G401.6 (cell line): ENCODE data around the gene RNF152.

Experiments used
- FAIRE-seq: peaks from 2 replicates; lab custom pipeline; 2012; peaks lifted over from hg19 to GRCh38; lab: Jason Lieb, UNC

RNF152 gene

DNA sequence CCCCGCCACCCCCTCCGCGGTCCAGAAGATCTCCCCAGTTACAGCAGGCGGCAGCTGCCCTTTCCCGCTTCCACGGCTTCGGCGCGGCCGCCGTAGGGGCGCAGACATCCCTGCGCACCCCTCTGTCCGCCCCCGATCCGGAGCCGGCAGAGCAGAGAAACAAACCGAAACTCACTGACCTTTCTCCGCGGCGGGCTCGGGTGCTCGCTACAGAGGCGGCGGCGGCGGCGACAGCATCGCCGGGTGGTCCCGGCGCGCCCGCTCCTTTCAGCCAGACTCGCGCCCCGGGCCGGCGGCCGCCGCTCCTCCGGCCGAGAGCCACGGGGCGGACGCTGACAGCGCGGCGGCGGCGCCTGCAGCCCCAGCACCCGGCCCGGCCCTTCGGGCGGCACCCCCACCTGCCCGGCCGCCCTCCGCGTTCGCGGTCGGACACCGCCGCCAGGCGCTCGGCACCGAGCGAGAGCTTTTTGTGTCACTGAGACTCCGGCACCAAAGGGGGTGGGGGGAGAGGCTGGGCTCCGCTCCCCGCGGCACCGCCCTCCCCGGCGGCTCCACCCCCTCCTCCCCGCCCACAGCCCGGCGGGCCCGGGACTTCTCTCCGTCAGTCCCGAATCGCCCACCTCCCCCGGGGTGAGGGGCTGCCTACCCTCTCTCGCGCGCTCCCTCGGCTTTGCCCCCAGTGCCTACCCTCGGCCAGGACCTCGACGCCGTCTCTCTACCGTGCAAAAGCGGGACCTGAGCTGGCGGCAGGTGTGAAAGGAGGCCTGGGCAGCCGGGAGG is 1.4 kb upstream of the RNF152 start:
- no peak for FAIRE-seq

DNA sequence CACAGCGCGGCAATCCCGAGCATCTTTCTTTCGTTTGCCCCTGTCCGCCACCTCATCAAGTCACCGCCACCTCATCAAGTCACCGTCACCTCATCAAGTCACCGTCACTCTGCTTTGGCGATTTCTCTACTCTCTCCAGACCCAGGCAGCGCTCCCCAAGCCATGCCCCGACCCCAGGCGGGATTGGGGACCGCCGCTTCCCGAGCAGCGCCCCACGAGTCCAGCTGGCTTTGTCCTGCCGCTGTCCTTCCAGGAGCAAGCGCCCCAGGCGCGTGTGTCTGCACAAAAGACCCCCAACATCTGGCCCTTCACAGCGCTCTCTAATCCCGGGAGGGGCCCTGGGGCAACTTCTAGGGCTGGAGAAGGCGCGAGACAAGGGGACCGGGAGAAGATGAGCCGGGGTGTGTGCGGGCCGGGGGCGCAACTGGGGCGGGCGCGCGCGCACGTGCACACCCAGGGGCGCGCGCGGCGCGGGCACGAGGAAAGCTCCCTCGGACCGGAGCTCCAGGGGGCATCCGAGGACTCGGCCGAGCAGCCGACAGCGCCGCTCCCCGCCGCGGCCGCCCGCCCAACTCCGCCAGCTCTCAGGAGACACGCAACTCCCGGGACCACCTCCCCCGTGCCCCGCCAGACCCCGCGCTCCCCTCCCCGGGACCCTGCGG is 633 bp upstream of the RNF152 start:
- FAIRE-seq: no peak

- no peak for FAIRE-seq
Measured at GRCh38 chr18:61891894-61892293, 913 bp downstream of the RNF152 start.

GRCh38 chr18:61891271-61891670 is 1.5 kb downstream of the RNF152 start:
- FAIRE-seq: no peak

DNA sequence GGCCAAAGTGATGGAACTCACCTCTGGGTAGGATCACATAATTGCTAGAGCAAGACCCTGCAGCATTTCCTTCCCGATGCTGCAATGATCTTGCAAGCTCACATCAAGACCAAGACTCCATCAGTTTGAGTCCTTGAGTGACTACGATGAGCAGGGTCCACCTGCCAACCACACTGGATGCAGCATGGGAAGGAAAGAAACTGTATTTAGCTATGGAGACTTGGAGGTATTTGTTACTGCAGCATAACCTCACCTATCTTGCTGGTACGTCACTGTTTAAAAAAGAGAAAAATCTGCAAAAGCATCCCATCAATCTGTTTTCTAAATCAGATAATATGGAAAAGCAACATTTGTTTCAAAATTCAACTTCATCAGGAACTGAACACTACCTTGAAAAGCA is 2.5 kb downstream of the RNF152 start:
- no peak for FAIRE-seq

DNA sequence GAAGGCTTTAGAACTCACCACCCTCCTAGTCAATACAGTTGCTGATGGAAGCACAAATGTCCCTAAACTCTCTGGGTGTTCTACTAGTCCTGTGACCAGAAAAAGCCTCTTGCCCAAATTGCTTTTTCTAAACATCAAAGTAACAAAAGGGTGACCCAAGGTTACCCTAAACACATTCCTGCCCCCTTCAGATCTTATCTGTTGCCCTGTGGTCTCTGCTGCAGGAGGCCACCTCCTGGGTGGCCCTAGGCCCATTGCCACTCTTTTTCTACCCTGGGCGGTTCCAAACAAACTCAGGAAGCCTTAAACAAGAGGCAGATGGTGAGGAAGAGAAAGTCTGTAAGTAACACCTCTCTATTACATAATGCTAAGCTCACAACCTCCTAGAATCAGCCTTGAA is 3.3 kb downstream of the RNF152 start:
- no peak for FAIRE-seq

DNA sequence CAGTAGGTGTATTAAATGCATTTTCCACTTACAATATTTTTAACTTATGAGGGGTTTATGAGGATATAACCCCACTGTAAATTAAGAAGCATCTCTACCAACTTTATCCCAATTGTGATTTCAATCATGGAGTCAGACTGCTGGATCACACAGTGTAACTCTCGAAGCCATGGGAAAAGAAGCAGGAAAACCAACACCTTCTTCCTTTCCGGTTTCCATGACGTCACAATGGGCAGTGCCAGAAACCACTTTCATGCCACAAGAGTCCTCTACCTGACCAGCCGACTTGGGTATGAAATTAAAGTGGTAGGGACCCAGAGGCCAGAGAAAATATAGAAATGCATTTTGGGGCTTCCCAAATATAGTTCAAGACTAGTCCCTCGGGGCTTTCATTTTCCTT is 4.2 kb downstream of the RNF152 start:
- no peak for FAIRE-seq

DNA sequence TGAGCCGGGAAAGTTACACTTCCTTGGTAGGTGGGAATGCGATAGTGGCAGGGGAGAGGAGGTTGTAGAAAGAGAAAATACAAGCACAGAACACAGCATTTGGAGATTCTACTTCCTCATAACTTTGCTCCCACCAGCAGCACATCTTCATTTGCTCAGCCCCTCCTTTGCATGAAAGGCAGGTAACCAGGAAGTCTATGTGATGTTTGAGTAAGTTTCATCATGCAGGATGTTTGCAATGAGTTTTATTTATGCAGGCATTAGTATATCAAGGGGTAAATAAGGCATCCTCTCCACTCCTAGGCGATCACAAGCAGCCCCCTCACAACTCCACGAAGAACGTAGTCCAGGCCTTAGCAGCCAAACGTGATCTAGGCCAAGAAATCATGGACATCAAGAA is 5.0 kb downstream of the RNF152 start:
- no peak for FAIRE-seq

- no peak for FAIRE-seq
Measured at GRCh38 chr18:61883547-61883946, 9.3 kb downstream of the RNF152 start.

DNA sequence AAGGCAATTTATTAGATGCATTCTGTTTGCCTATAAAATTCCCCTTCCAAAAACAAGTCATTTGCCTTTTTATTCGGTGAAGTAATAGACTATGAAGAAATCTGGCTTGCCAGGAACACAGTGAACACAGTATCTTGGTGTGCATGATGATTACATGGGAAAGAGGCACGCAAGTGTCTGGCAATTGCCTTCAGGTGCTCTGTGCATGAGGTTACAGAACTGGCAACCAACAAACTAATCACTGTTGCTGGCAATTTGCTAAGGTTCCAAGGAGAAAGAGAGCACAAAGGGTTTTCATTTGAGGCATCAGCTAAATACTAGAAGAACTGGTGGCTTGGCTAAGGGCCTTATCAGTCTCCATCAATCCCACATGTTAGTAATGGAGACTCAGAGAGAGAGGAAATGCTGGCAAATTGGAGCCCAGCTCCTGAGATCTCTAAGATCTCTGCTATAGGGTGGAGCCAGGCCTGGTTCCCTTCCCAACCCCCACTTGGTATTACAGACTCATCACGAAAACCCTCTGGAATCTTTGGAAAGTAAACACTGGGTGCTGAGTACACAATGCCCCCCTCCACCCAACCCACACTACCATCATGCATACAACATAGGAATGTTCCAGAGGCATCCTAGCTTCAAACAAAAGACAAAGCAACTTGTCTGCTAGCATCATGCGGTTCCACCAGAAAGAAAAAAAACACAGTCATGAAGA is 10.4 kb downstream of the RNF152 start:
- no peak for FAIRE-seq

- FAIRE-seq: no peak
Measured at GRCh38 chr18:61876899-61877298, 15.9 kb downstream of the RNF152 start.

DNA sequence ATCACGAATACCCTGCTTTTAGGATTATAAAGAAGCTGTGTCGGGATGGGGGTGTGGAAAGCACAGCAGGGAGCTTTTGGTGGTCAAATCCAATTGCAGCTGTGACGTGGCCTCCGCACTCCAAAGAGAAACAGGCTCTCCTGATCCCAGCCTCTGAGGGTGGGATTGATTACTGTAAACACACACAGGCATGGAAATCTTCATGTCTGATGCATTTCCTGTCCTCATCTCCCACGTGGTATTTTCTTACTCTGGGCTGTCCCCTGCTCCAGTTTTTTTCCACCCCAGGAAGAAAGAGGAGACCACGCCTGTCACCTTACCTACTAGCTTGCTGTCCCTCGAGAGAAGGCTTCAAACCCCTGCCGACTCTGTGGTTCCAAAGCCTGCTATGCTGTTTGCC is 22.7 kb downstream of the RNF152 start:
- no peak for FAIRE-seq

- no peak for FAIRE-seq
Measured at GRCh38 chr18:61869636-61870035, 23.2 kb downstream of the RNF152 start.

- no peak for FAIRE-seq
Measured at GRCh38 chr18:61865466-61866175, 27.2 kb downstream of the RNF152 start.

- FAIRE-seq: no peak
Measured at GRCh38 chr18:61861372-61861771, 31.4 kb downstream of the RNF152 start.

GRCh38 chr18:61860302-61860701 is 32.5 kb downstream of the RNF152 start:
- FAIRE-seq: no peak

- FAIRE-seq: no peak
Measured at GRCh38 chr18:61859113-61859512, 33.7 kb downstream of the RNF152 start.

DNA sequence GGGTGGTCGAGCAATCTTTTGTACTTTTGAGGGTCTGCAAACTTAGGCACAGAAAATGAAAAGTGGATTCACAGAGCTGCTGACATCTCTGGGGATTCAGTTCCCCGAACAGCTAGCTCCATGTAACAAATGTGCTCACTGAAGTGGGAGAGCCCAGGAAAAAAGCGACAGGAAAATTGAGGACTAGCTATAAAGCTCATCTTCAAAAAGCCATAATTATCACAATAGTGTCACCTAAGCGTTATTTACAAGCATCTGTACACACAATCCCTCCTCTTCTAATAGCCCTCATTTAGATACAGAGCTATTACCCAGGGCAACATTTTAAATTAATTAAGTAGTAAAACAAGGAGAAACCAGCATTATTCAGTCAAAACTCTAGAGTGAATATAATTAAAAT is 36.1 kb downstream of the RNF152 start:
- no peak for FAIRE-seq

GRCh38 chr18:61855449-61856378 is 37.1 kb downstream of the RNF152 start:
- FAIRE-seq: no peak

DNA sequence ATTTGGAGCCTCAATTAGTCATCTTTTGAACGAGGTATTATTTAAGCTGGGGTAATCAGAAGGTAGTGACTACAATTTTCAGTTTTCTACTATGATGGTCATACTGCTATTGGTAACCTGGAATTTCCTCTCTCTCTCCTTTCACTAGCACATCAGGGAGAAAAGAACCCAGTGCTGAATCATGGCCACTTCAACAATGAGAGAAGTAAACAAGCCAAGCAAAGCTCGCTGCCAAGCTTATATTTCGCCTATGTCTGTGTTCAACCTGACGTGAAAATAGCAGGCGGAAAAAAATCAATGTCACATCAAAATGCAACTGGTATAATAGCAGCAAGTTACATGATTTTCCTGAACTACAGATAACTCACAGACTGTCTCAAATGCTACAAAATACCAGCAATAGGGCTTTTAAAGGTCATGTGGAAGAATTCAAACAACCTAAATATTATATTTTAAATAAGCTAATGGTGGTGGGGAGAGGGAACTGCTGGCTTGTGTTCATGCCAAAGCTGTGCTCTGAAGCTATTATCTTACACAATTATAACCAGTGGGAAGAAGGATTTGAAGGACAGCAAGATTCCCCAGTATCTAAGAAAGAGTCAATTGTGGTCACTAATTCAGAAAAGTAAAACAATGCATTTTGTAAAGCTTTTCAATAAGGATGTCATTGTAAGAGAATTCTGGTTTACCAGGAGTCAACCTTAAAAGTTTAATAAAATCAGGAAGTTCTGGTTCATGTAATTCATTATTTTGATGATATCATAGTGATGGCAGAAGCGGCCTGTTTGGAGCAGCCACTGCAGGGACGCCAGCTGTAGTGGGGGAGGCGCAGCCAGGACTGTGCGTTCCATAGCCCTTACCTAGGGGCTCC is 38.0 kb downstream of the RNF152 start:
- no peak for FAIRE-seq

DNA sequence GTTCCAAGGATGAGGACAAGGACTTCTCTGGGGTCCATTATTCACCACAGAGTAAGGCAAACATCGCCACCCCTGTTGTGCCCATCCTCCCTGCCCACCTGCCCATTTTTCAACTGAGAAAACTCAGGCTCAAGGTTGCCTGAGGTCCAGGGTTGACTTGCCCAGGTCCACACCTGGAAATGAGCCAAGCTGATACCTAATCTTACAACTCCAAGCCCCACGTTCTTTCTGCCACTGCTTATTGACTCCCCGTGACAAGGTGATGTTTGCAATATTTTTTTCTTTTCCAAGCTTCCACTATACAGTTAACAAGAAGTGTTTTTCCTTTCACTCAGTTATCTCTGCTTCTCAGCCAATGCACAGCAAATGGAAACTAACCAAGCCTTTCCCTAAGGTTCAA is 39.0 kb downstream of the RNF152 start:
- no peak for FAIRE-seq
